Upper lobe of left lung (tissue), 4 donors: ENCODE results near the gene AGRN.

Experiments
- CTCF ChIP-seq, 6 experiments: fragments of 450-650 bp in 4 of 6; fragments of 200-600 bp in 2 of 6; sonication (generic) in 2 of 6; IDR thresholded peaks; one replicate each; pipeline ENCODE4 v1.5.1; 2016 to 2019; ENCODE audit warnings: antibody characterized with exemption in 6 of 6
- POLR2A ChIP-seq, 4 donors: fragments of 450-650 bp; IDR thresholded peaks; one replicate each; pipeline ENCODE4 v1.5.1; 2016 to 2017; ENCODE audit warnings: antibody characterized with exemption in 4 of 4, mild to moderate bottlenecking in 2 of 4

GRCh38 chr1:1037366-1038327 is 17.7 kb downstream of the AGRN start:
- no peak for TF ChIP-seq CTCF (IDR thresholded peaks at IDR 0.05)
- TF ChIP-seq POLR2A (IDR thresholded peaks at IDR 0.05), result no peak
